ENCODE data around the gene CADM2.

The CADM2 gene

GRCh38 chr3:85316252-85316651 lies 357.5 kb downstream of the CADM2 start:
- Mint-ChIP-seq H3K27me3 (no peaks in the 10 kb centered on the region), H3K4me3 (no peak overlapping the region), H3K9me3 (peaks cover 2% of the 10 kb centered on the region), H3K4me1 (no peaks in the 10 kb centered on the region), H3K27ac (no peak overlapping the region), H3K36me3 (no peaks in the 10 kb centered on the region)
- CTCF ChIA-PET, result no interaction called here
- no peak for DNase-seq

DNA sequence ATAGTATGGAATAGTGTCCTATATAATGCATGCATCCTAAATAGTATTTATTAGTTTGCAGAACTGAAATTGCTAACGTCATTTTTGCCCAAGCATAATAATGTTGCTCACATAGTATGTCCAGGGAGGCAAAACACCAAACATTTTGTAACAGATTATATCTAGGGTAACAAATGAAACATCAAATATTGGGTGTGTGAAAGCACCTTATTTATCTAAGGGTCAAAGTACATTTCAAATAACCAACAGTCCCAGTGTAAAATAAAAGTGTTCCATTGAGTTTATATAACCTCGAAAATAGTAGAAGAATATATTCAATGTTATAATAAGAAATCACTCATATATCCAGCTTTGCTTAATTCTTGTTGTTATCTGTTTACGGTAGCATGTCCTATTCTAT lies 363.1 kb downstream of the CADM2 start:
- no peak overlapping the region for H3K27ac Mint-ChIP-seq
- no peaks in the 10 kb centered on the region for H3K27me3 Mint-ChIP-seq
- H3K4me3 Mint-ChIP-seq, result no peak overlapping the region
- no peaks in the 10 kb centered on the region for H3K4me1 Mint-ChIP-seq
- no peak for DNase-seq
- no peaks in the 10 kb centered on the region for H3K36me3 Mint-ChIP-seq
- CTCF ChIA-PET, result no interaction called here
- no peaks in the 10 kb centered on the region for H3K9me3 Mint-ChIP-seq

DNA sequence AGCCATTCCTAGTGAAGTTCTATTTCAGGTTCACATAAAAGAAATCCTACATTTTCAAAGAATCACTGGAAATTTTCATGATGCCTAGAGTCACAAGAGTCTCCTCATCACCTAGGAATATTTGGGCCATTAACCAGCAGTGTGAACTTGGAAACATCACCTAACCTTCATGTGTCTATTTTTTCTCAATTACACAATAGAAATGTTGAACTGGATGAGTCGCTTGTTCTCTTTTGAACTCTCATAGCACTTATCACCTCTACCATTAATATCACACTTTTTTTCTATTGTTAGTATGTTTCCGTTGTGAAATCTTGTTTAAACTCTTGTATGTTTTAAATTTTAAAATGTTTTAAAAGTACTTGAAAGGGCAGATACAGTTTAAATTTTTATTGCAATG lies 371.3 kb downstream of the CADM2 start:
- H3K36me3 Mint-ChIP-seq, result no peaks in the 10 kb centered on the region
- no peaks in the 10 kb centered on the region for H3K27me3 Mint-ChIP-seq
- CTCF ChIA-PET, result no interaction called here
- H3K9me3 Mint-ChIP-seq, result no peaks in the 10 kb centered on the region
- no peaks in the 10 kb centered on the region for H3K4me1 Mint-ChIP-seq
- H3K4me3 Mint-ChIP-seq, result no peak overlapping the region
- no peak for DNase-seq
- no peak overlapping the region for H3K27ac Mint-ChIP-seq

DNA sequence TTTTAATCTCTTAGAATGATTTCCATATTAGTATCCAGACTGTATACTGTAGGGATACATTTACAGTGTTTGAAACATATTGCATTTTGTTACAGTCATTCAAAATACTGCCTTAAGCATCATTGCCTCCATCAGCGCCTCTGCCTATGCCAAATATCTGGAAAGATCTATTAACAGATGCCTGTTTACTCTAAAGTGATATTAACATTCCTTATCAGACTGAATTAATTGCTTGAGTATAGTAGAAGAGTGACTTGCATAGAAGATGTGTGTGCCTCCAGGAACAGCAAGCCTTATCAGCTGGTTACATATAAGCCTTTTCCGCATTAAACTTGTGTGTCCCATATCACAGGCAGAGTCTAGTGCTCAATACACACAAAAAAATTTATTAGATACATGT lies 379.1 kb downstream of the CADM2 start:
- DNase-seq, result no peak
- Mint-ChIP-seq H3K27me3 (no peaks in the 10 kb centered on the region), H3K9me3 (peaks cover 2% of the 10 kb centered on the region), H3K4me1 (no peaks in the 10 kb centered on the region), H3K36me3 (no peaks in the 10 kb centered on the region), H3K4me3 (no peak overlapping the region), H3K27ac (no peak overlapping the region)
- CTCF ChIA-PET, result no interaction called here

GRCh38 chr3:85342915-85343314 lies 384.1 kb downstream of the CADM2 start:
- no peak for DNase-seq
- H3K36me3 Mint-ChIP-seq, result no peaks in the 10 kb centered on the region

GRCh38 chr3:85355572-85355971 lies 396.8 kb downstream of the CADM2 start:
- CTCF ChIA-PET, result interaction anchor here (0.6 kb wide), 1 partner anchor 9 kb away, joined by 3 read pairs; no protein-coding TSS in a partner anchor
- Mint-ChIP-seq H3K4me3 (no peak overlapping the region), H3K9me3 (peaks cover 8% of the 10 kb centered on the region), H3K36me3 (no peaks in the 10 kb centered on the region), H3K4me1 (no peaks in the 10 kb centered on the region), H3K27me3 (no peaks in the 10 kb centered on the region), H3K27ac (no peak overlapping the region)
- DNase-seq, result no peak

More at GRCh38 chr3:85342915-85343314, 384.1 kb downstream of the CADM2 start:
- Mint-ChIP-seq H3K27me3 (no peaks in the 10 kb centered on the region), H3K4me3 (no peak overlapping the region), H3K4me1 (no peaks in the 10 kb centered on the region), H3K27ac (no peak overlapping the region), H3K9me3 (peaks cover 2% of the 10 kb centered on the region)
- CTCF ChIA-PET, result no interaction called here

- Mint-ChIP-seq H3K27me3 (no peaks in the 10 kb centered on the region), H3K27ac (no peak overlapping the region), H3K9me3 (no peaks in the 10 kb centered on the region), H3K4me1 (no peaks in the 10 kb centered on the region), H3K36me3 (no peaks in the 10 kb centered on the region), H3K4me3 (no peak overlapping the region)
- CTCF ChIA-PET, result interaction anchor here (1.0 kb wide), 1 partner anchor 813 kb away, joined by 5 read pairs; no protein-coding TSS in a partner anchor
- DNase-seq, result peak; percentile 21
Measured at GRCh38 chr3:85360742-85361387, 402.1 kb downstream of the CADM2 start.

- no peak overlapping the region for H3K27ac Mint-ChIP-seq
- no peaks in the 10 kb centered on the region for H3K4me1 Mint-ChIP-seq
- no peak overlapping the region for H3K4me3 Mint-ChIP-seq
- no peak for DNase-seq
- H3K36me3 Mint-ChIP-seq, result no peaks in the 10 kb centered on the region
- CTCF ChIA-PET, result no interaction called here
- no peaks in the 10 kb centered on the region for H3K9me3 Mint-ChIP-seq
- no peaks in the 10 kb centered on the region for H3K27me3 Mint-ChIP-seq
Measured at GRCh38 chr3:85364296-85364909, 405.6 kb downstream of the CADM2 start.

- Mint-ChIP-seq H3K36me3 (no peaks in the 10 kb centered on the region), H3K9me3 (peaks cover 4% of the 10 kb centered on the region), H3K27ac (no peak overlapping the region), H3K4me3 (no peak overlapping the region), H3K27me3 (no peaks in the 10 kb centered on the region), H3K4me1 (no peaks in the 10 kb centered on the region)
- no peak for DNase-seq
- CTCF ChIA-PET, result no interaction called here
Measured at GRCh38 chr3:85370341-85370740, 411.6 kb downstream of the CADM2 start.

- CTCF ChIA-PET, result no interaction called here
- no peak for DNase-seq
- Mint-ChIP-seq H3K27me3 (no peaks in the 10 kb centered on the region), H3K4me1 (no peaks in the 10 kb centered on the region), H3K27ac (no peak overlapping the region), H3K9me3 (peaks cover 4% of the 10 kb centered on the region), H3K4me3 (no peak overlapping the region), H3K36me3 (no peaks in the 10 kb centered on the region)
Measured at GRCh38 chr3:85376131-85376530, 417.3 kb downstream of the CADM2 start.

DNA sequence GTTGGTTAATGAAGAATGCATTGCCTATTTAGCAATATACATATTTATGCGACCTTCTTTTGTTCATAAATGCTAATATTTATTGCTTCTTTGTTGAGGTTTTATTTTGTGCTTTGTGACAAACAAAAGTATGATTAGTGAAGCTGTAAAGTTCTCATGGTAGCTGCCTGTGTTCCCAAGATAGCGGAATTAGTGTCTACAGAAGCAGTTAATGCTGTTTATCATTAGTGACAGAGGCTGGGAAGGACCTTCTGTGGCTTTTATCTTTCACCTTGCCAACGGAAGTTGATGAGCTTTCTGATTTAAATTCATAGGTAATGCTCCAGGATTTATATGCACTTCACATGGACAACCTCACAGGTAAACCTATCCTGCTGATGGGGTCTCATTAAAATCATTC lies 418.3 kb downstream of the CADM2 start:
- no peaks in the 10 kb centered on the region for H3K4me1 Mint-ChIP-seq
- no peak overlapping the region for H3K27ac Mint-ChIP-seq
- no peak overlapping the region for H3K4me3 Mint-ChIP-seq
- no peak for DNase-seq
- CTCF ChIA-PET, result no interaction called here
- no peaks in the 10 kb centered on the region for H3K27me3 Mint-ChIP-seq
- peaks cover 4% of the 10 kb centered on the region for H3K9me3 Mint-ChIP-seq
- no peaks in the 10 kb centered on the region for H3K36me3 Mint-ChIP-seq

- no peaks in the 10 kb centered on the region for H3K27me3 Mint-ChIP-seq
- no peaks in the 10 kb centered on the region for H3K9me3 Mint-ChIP-seq
- H3K4me1 Mint-ChIP-seq, result no peaks in the 10 kb centered on the region
- no peak overlapping the region for H3K27ac Mint-ChIP-seq
- DNase-seq, result no peak
- CTCF ChIA-PET, result no interaction called here
- no peaks in the 10 kb centered on the region for H3K36me3 Mint-ChIP-seq
- no peak overlapping the region for H3K4me3 Mint-ChIP-seq
Measured at GRCh38 chr3:85384372-85384771, 425.6 kb downstream of the CADM2 start.

DNA sequence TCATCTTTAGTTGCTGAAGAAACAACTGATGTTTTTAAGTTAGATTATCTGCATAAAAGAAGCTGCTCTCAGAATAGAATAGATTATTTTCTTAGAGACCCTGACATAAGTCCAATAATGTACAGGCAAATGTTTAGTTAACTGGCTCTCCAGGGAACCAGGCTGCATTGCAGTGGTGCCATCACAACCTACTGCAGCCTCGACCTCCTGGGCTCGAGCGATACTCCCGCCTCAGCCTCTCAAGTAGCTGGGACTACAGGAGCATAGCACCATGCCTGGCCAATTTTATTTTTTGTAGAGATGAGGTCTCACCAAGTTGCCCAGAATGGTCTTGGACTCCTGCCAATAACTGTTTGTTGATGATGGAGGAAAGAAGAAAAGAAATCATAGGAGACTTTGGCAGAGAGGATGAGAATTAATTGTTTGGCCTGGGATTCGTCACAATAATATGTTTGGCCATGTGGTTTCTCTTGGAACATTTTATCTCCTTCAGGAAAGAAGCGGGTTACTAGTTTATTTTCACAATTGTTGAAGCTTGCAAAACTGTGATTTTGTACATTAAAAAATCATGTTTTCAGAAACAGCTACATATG lies 429.2 kb downstream of the CADM2 start:
- H3K4me1 Mint-ChIP-seq, result no peaks in the 10 kb centered on the region
- no peaks in the 10 kb centered on the region for H3K27me3 Mint-ChIP-seq
- CTCF ChIA-PET, result no interaction called here
- H3K36me3 Mint-ChIP-seq, result no peaks in the 10 kb centered on the region
- no peaks in the 10 kb centered on the region for H3K9me3 Mint-ChIP-seq
- no peak overlapping the region for H3K4me3 Mint-ChIP-seq
- no peak overlapping the region for H3K27ac Mint-ChIP-seq
- no peak for DNase-seq

DNA sequence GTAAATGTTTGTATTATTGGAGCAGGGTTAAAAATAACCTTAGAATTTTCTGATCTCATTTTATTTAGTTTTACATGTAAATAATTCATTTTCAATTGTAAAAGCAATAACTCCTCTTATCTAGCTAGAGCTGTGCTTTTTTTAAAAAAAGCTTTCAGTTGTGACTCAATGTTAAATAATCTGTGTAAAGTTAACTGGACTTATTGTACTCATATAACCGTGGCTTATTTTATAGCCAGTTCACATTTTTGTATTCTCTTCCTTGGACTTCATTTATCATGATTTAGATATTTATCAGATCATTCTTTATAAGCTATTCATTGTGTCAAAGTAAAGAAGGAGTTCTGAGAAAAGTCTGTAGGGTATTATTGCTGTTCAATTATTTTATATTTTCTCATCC lies 435.6 kb downstream of the CADM2 start:
- H3K27ac Mint-ChIP-seq, result no peak overlapping the region
- H3K9me3 Mint-ChIP-seq, result peaks cover 4% of the 10 kb centered on the region
- CTCF ChIA-PET, result no interaction called here
- no peaks in the 10 kb centered on the region for H3K36me3 Mint-ChIP-seq
- no peak for DNase-seq
- H3K27me3 Mint-ChIP-seq, result no peaks in the 10 kb centered on the region
- H3K4me1 Mint-ChIP-seq, result no peaks in the 10 kb centered on the region
- no peak overlapping the region for H3K4me3 Mint-ChIP-seq

DNA sequence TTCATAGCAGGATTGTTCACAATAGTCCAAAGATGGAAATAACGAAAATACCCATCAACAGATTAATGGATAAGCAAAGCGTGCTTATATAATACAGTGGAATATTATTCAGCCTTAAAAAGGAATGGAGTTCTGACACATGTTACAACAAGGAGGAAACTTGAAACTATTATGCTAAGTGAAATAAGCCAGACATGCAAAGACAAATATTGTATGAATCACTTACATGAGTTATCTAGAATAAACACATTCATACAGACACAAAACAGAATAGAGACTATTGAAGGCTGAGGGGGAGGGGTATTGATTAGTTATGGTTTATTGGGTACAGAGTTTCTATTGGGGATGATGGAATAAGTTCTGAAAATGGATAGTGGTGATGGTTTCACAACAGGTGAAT lies 438.6 kb downstream of the CADM2 start:
- Mint-ChIP-seq H3K9me3 (peaks cover 4% of the 10 kb centered on the region), H3K27ac (no peak overlapping the region), H3K36me3 (no peaks in the 10 kb centered on the region), H3K4me3 (no peak overlapping the region), H3K4me1 (no peaks in the 10 kb centered on the region), H3K27me3 (no peaks in the 10 kb centered on the region)
- DNase-seq, result no peak
- CTCF ChIA-PET, result no interaction called here

Measured in activated naive CD4-positive, alpha-beta T cell treated with anti-CD3 and anti-CD28 coated beads, Interleukin-2, amount 10 ng/mL, durations not matched to agents 7 days and 5 days (primary cell).